HG03066 (cell line): ENCODE measurements around the gene UBE2O.
"Not testable (repeated sequence)": the region's sequence is repeated elsewhere in the genome, so short reads cannot be mapped to it uniquely, and the experiment has no call there.

Experiments used
- ATAC-seq: cut with Tn5 transposase; IDR thresholded peaks from one replicate; pipeline ENCODE4 v1.9.1; 2021; ENCODE audit warnings: low read depth; ENCODE audit not compliant: unreplicated experiment

UBE2O gene

DNA sequence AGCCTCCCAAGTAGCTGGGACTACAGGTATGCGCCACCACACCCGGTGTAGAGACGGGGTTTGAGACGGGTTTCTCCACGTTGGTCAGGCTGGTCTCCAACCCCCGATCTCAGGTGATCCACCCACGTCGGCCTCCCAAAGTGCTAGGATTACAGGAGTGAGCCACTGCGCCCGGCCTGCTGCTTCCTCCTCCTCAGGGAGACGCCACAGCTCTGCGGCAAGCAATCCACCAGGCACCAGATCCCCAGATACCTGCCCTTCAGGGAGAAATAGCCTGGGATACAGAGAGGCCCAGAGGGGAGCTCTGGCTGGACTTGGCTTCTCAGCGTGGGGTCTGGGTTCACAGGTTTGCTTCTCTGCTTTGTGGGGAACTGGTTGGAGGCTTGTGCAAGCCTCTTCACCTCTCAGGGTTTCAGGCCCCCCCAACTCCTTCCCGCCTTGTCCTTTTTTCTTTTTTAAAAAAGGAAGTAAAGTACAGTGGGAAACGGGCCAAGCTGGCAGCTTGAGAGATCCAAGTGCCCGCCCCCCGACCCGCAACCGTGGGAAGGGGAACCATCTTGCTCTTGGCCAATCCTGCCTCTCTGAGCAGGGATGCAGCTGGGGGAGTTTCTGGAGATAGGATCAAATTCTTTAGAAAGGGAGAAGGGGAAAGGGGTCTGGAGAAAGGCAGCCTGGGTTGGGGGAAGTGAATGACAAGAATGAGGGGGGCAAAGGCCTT, 71.2 kb downstream of the UBE2O start:
- ATAC-seq, result no peak

DNA sequence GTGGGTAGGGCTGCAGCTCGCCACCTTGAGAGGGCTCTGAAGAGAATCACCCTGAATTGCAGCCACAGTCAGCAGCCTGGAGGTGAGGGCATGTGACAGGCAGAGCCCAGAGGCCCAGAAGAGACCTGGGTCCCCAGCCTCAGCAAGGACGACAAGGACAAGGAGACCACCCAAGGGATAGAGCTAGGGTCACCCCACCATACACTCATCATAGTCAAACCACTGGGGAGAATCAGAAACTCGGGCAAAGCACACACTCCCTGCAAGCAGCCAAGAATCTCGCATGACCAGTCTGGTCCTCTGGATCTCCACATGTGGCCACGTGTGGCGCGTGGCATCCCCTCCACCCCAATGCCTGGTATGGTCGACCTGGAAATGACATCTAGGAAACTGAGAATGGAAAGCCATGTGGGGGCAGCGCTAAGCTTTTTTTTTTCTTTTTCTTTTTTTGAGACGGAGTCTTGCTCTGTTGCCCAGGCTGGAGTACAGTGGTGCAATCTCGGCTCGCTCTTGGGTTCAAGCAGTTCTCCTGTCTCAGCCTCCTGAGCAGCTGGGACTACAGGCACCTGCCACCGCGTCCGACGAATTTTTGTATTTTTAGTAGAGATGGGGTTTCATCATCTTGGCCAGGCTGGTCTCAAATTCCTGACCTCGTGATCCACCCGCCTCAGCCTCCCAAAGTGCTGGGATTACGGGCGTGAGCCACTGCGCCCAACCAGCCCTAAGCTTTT, 73.1 kb downstream of the UBE2O start:
- ATAC-seq, result no peak

- ATAC-seq, result no peak
Measured at GRCh38 chr17:76379275-76379641, 73.7 kb downstream of the UBE2O start.

- ATAC-seq, result no peak
Measured at GRCh38 chr17:76378548-76379274, 74.2 kb downstream of the UBE2O start.

- ATAC-seq, result no peak
Measured at GRCh38 chr17:76376318-76377133, 76.4 kb downstream of the UBE2O start.

GRCh38 chr17:76371656-76372628, 81.0 kb downstream of the UBE2O start:
- no peak for ATAC-seq

GRCh38 chr17:76370261-76370993, 82.5 kb downstream of the UBE2O start:
- ATAC-seq, result no peak

- no peak for ATAC-seq
Measured at GRCh38 chr17:76369804-76370203, 83.1 kb downstream of the UBE2O start.

GRCh38 chr17:76369379-76369778, 83.6 kb downstream of the UBE2O start:
- ATAC-seq, result no peak

- ATAC-seq, result no peak
Measured at GRCh38 chr17:76368545-76368944, 84.4 kb downstream of the UBE2O start.

DNA sequence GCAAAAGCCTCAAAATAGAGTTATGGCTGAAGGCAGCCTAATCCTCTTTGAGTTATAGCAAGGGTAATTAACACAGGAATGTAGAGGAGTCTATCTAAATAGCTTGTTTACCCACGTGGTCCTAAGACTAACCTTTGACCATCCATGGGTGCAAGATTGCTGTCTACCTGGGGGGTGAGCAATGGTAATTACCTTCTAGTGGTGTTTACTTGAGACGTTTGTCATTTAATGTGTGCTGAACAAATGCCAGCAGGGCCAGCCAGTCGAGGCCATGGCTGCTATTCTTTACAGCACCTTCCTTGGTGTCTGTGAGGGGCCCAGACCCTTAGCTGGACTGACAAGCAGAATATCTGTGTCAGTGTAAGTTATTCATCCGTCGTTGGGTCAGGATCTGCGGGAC, 85.3 kb downstream of the UBE2O start:
- no peak for ATAC-seq

DNA sequence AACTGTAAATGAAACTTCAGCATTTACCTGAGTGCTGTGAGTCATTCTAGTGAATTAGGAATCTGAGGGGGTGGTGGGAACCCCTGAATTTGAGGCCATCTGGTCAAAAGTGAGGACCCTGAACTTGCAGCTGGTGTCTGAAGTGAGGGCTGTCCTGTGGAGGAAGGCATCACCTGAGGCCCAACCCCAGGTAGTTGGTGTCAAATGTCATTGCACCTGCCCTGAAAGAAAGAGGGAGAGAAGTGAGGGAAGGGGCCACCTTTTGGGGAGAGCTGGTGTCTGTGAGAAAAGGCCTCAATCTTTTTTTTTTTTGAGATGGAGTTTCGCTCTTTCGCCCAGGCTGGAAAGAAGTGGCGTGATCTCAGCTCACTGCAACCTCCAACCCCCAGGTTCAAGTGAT, 86.7 kb downstream of the UBE2O start:
- ATAC-seq, result no peak

- no peak for ATAC-seq
Measured at GRCh38 chr17:76365256-76365903, 87.6 kb downstream of the UBE2O start.

GRCh38 chr17:76363107-76363842, 89.7 kb downstream of the UBE2O start:
- ATAC-seq, result no peak

DNA sequence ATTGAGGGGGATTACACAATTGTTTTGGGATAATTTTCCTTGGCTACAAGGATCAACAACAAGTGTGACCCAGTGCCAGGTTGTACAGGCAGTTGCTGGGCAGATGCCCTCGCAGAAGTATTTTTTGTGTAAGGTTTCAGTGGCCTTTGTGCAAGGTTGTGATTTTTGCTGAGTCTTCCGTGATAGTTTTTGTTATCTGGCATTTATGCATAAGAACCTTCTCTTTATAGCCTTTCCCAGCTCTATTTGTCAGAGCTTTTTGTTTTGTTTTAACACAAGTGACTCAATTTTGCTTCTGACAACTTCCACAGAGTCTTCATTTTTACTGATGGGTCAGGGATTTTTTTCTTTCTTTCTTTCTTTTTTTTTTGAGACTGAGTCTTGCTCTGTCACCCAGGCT, 92.5 kb downstream of the UBE2O start:
- no peak for ATAC-seq

- not testable (repeated sequence) for ATAC-seq
Measured at GRCh38 chr17:76359776-76360175, 93.2 kb downstream of the UBE2O start.

- no peak for ATAC-seq
Measured at GRCh38 chr17:76359375-76359774, 93.6 kb downstream of the UBE2O start.
